Ishikawa (cell line): ENCODE results near the gene GFOD2.

Source experiments
- CEBPB ChIP-seq: IDR thresholded peaks from 2 replicates; pipeline ENCODE4 v1.6.1; 2012
- CREB1 ChIP-seq: IDR thresholded peaks from 2 replicates; pipeline ENCODE4 v1.6.1; 2012; ENCODE audit warnings: low read depth
- EGR1 ChIP-seq: IDR thresholded peaks from 2 replicates; pipeline ENCODE4 v1.6.1; 2012
- EP300 ChIP-seq: IDR thresholded peaks from 2 replicates; pipeline ENCODE4 v1.6.1; 2012; ENCODE audit warnings: borderline replicate concordance
- FOXM1 ChIP-seq: IDR thresholded peaks from 2 replicates; pipeline ENCODE4 v1.6.1; 2012; ENCODE audit warnings: low read depth, borderline replicate concordance
- NFIC ChIP-seq: IDR thresholded peaks from 2 replicates; pipeline ENCODE4 v1.6.1; 2012
- RAD21 ChIP-seq: IDR thresholded peaks from 2 replicates; pipeline ENCODE4 v1.6.1; 2012; ENCODE audit warnings: low read depth
- REST ChIP-seq: IDR thresholded peaks from 2 replicates; pipeline ENCODE4 v1.6.1; 2012; ENCODE audit warnings: low read depth, mild to moderate bottlenecking
- TAF1 ChIP-seq: IDR thresholded peaks from 2 replicates; pipeline ENCODE4 v1.6.1; 2012; ENCODE audit warnings: low read depth, mild to moderate bottlenecking
- TCF12 ChIP-seq: IDR thresholded peaks from 2 replicates; pipeline ENCODE4 v1.6.1; 2012; ENCODE audit warnings: low read depth
- TEAD4 ChIP-seq: IDR thresholded peaks from 2 replicates; pipeline ENCODE4 v1.6.1; 2012
- USF1 ChIP-seq: IDR thresholded peaks from 2 replicates; pipeline ENCODE4 v1.6.1; 2012
- YY1 ChIP-seq: IDR thresholded peaks from 2 replicates; pipeline ENCODE4 v1.6.1; 2012; ENCODE audit warnings: low read depth
- ZBTB7A ChIP-seq: IDR thresholded peaks from 2 replicates; pipeline ENCODE4 v1.6.1; 2012; ENCODE audit warnings: low read depth
- TF ChIP-seq, protein P1 (sequence below): IDR thresholded peaks from 2 replicates; pipeline ENCODE4 v1.6.1; 2012

The GFOD2 gene

DNA sequence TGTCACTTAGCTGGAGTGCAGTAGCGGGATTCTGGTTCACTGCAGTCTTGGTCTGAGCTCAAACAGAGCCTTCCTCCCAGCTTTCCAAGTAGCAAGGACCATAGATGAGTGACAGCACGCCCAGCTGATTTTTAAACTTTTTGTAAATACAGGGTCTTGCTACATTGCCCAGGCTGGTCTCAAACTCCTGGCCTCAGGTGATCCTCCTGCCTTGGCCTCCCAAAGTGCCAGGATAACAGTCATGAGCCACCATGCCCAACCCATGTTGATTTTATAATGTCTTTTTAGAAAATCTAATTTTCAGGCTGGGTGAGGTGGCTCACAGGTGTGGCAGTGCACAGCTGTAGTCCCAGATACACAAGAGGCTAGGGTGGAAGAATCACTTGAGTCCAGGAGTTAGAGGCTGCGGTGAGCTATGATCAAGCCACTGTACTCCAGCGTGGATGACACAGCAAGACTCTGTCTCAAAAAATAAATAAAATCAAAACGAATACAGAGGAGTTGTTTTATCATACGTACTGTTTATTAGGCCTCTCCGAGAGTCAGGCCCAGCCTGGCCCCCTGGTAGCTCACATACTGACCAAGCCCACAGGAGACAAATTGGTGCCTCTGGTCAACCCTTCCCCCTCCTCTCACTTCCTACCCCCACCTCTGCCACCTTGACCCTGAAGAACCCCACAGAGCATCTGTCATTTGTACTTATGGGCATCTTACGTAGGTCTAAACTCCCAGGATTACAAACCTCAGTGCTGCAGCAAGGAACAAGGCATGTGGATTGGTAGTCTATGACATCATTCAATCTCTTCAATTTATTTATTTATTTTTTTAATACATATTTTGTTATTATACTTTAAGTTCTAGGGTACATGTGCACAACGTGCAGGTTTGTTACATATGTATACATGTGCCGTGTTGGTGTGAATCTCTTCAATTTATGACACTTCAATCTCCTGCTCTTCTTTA, 38.9 kb downstream of the GFOD2 start:
- TF ChIP-seq TCF12 (no peak), CEBPB (no peak)
- TF ChIP-seq, protein P1, sequence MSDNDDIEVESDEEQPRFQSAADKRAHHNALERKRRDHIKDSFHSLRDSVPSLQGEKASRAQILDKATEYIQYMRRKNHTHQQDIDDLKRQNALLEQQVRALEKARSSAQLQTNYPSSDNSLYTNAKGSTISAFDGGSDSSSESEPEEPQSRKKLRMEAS, result no peak

DNA sequence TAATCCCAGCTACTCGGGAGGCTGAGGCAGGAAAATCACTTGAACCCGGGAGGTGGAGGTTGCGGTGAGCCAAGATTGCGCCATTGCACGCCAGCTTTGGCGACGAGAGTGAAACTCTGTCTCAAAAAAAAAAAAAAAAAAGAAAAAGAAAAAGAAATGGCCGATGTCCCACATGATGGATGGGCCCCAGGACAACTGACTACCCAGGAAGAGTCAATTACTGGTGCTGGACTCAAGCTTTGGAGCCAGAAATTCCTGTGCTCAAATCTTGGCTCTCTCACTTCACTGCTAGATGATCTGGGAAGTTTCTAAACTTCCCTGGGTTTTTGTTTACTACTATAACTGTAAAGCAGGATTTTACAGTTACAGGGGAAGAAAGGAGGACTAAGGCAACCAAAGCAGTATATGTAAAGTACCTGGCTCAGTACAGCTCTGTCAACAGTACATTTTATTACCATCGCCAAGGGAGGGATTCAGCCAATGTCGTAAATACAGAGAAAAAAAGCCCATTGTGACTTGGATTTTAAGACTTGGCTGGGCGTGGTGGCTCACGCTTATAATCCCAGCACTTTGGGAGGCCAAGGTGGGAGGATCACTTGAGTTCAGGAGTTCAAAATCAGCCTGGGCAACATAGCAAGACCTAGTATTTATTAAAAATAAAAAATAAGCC, 40.6 kb downstream of the GFOD2 start:
- TF ChIP-seq REST (no peak), YY1 (no peak), RAD21 (no peak), TAF1 (no peak), TEAD4 (no peak), CEBPB (no peak), TCF12 (no peak)
- TF ChIP-seq, protein P1, result no peak

DNA sequence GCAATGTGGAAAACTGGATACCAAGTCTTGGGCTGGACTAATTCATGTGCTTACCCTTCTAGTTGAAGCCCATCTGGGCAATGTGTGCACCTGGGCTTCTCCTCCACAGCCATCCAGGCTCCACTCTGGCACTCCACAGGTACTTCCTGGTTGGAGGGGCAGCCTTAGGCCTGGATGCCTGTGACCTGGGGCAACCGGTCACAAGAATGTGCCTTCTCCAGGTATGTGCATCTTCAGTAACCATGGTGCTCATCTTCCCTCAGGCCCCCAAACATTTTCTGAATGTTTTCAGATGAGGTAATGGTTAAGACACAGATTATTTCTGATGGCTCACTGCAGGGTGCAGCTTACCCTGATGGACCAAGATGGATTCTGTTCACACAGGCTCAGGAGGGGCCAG, 41.4 kb downstream of the GFOD2 start:
- TF ChIP-seq YY1, result no peak
- TF ChIP-seq TCF12, result no peak
- TF ChIP-seq REST, result no peak
- no peak for TF ChIP-seq EP300
- TF ChIP-seq, protein P1, result no peak
- TF ChIP-seq ZBTB7A, result no peak
- no peak for TF ChIP-seq TAF1
- TF ChIP-seq EGR1, result no peak
- no peak for TF ChIP-seq CEBPB
- TF ChIP-seq USF1, result no peak
- TF ChIP-seq TEAD4, result no peak
- no peak for TF ChIP-seq CREB1
- TF ChIP-seq FOXM1, result no peak
- no peak for TF ChIP-seq NFIC
- TF ChIP-seq RAD21, result no peak

DNA sequence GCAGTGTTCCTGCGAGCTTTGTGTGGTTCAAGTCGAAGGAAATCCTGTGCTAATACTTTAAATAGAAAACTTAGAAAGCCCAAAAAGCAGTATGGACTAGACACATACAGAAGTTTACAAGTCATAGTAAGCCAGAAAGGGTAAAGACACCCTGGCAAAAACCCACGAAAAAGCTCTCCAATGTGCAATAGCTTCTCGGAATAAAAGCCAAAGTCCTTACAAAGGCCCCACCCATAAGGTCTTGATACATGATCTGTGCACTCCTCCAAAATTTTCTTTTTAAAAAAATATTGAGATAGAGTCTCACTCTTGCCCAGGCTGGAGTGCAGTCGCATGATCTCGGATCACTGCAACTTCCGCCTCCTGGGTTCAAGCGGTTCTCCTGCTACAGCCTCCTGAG, 42.2 kb downstream of the GFOD2 start:
- TF ChIP-seq TAF1 (no peak), TCF12 (no peak), TEAD4 (no peak), ZBTB7A (no peak), EP300 (no peak), RAD21 (no peak), EGR1 (no peak), YY1 (no peak), NFIC (no peak), USF1 (no peak), REST (no peak), FOXM1 (no peak)
- TF ChIP-seq, protein P1, result no peak
